GM21717 (cell line): ENCODE results near the gene COL25A1.
"Not testable (repeated sequence)": the region's sequence is repeated elsewhere in the genome, so short reads cannot be mapped to it uniquely, and the experiment has no call there.

ENCODE experiments used
- ATAC-seq: cut with Tn5 transposase; IDR thresholded peaks from one replicate; pipeline ENCODE4 v1.9.1; 2021; ENCODE audit warnings: mild to moderate bottlenecking, moderate library complexity; ENCODE audit not compliant: unreplicated experiment

The COL25A1 gene

GRCh38 chr4:108978066-108978465 is 324.4 kb downstream of the COL25A1 start:
- no peak for ATAC-seq

GRCh38 chr4:108972613-108973283 is 329.7 kb downstream of the COL25A1 start:
- no peak for ATAC-seq

- no peak for ATAC-seq
Measured at GRCh38 chr4:108971473-108971872, 331.0 kb downstream of the COL25A1 start.

- ATAC-seq, result no peak
Measured at GRCh38 chr4:108965472-108966076, 336.9 kb downstream of the COL25A1 start.

- no peak for ATAC-seq
Measured at GRCh38 chr4:108965016-108965415, 337.4 kb downstream of the COL25A1 start.

GRCh38 chr4:108963910-108964309 is 338.5 kb downstream of the COL25A1 start:
- ATAC-seq, result no peak

- no peak for ATAC-seq
Measured at GRCh38 chr4:108959491-108959890, 343.0 kb downstream of the COL25A1 start.

- ATAC-seq, result no peak
Measured at GRCh38 chr4:108954880-108955279, 347.6 kb downstream of the COL25A1 start.

- no peak for ATAC-seq
Measured at GRCh38 chr4:108953941-108954340, 348.5 kb downstream of the COL25A1 start.

GRCh38 chr4:108950158-108950915 is 352.1 kb downstream of the COL25A1 start:
- ATAC-seq, result no peak

- no peak for ATAC-seq
Measured at GRCh38 chr4:108947526-108947925, 354.9 kb downstream of the COL25A1 start.

- ATAC-seq, result no peak
Measured at GRCh38 chr4:108946237-108946636, 356.2 kb downstream of the COL25A1 start.

GRCh38 chr4:108943976-108944591 is 358.4 kb downstream of the COL25A1 start:
- ATAC-seq, result no peak

GRCh38 chr4:108943371-108943770 is 359.1 kb downstream of the COL25A1 start:
- ATAC-seq, result no peak

GRCh38 chr4:108941904-108942430 is 360.5 kb downstream of the COL25A1 start:
- no peak for ATAC-seq

GRCh38 chr4:108940634-108941033 is 361.8 kb downstream of the COL25A1 start:
- no peak for ATAC-seq

- ATAC-seq, result no peak
Measured at GRCh38 chr4:108940149-108940548, 362.3 kb downstream of the COL25A1 start.

- ATAC-seq, result no peak
Measured at GRCh38 chr4:108937066-108937465, 365.4 kb downstream of the COL25A1 start.

- not testable (repeated sequence) for ATAC-seq
Measured at GRCh38 chr4:108933925-108934324, 368.5 kb downstream of the COL25A1 start.

GRCh38 chr4:108933046-108933445 is 369.4 kb downstream of the COL25A1 start:
- no peak for ATAC-seq

GRCh38 chr4:108931926-108932325 is 370.5 kb downstream of the COL25A1 start:
- no peak for ATAC-seq
